Fibroblast of the aortic adventitia (primary cell): ENCODE data around the gene FRMD1. TPM values are rescaled to one million over a fixed set of nuclear protein-coding genes. Genes with fewer than 3 reads are reported as not detected.

Source experiments
- DNase-seq: peaks from one replicate; pipeline ENCODE4 v3.0.0-alpha.2; 2010; ENCODE audit warnings: low read depth
- H3K4me3 ChIP-seq: 2 replicates; pipeline ENCODE4 v1.5.1; 2011; ENCODE audit warnings: low read depth, mild to moderate bottlenecking, control low read depth, low read length, moderate library complexity
- total RNA-seq: library from RNA; depleted of rRNA; stranded (reverse); fragments of >200 nt; gene quantifications from 2 replicates; pipeline ENCODE4 v1.2.3, GENCODE V29; 2012; ENCODE audit warnings: low replicate concordance
- TF ChIP-seq, protein P1 (sequence below): IDR thresholded peaks from 2 replicates; pipeline ENCODE4 v1.5.1; 2011; ENCODE audit warnings: mild to moderate bottlenecking, low read length, control low read depth, inconsistent platforms; ENCODE audit not compliant: insufficient read depth

Gene FRMD1
- total RNA-seq, 1 donor = not detected

GRCh38 chr6:168086066-168086465 lies 7.1 kb upstream of the FRMD1 start:
- H3K4me3 ChIP-seq = no peak overlapping the region
- TF ChIP-seq, protein P1, sequence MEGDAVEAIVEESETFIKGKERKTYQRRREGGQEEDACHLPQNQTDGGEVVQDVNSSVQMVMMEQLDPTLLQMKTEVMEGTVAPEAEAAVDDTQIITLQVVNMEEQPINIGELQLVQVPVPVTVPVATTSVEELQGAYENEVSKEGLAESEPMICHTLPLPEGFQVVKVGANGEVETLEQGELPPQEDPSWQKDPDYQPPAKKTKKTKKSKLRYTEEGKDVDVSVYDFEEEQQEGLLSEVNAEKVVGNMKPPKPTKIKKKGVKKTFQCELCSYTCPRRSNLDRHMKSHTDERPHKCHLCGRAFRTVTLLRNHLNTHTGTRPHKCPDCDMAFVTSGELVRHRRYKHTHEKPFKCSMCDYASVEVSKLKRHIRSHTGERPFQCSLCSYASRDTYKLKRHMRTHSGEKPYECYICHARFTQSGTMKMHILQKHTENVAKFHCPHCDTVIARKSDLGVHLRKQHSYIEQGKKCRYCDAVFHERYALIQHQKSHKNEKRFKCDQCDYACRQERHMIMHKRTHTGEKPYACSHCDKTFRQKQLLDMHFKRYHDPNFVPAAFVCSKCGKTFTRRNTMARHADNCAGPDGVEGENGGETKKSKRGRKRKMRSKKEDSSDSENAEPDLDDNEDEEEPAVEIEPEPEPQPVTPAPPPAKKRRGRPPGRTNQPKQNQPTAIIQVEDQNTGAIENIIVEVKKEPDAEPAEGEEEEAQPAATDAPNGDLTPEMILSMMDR = no peak
- no peak for DNase-seq

DNA sequence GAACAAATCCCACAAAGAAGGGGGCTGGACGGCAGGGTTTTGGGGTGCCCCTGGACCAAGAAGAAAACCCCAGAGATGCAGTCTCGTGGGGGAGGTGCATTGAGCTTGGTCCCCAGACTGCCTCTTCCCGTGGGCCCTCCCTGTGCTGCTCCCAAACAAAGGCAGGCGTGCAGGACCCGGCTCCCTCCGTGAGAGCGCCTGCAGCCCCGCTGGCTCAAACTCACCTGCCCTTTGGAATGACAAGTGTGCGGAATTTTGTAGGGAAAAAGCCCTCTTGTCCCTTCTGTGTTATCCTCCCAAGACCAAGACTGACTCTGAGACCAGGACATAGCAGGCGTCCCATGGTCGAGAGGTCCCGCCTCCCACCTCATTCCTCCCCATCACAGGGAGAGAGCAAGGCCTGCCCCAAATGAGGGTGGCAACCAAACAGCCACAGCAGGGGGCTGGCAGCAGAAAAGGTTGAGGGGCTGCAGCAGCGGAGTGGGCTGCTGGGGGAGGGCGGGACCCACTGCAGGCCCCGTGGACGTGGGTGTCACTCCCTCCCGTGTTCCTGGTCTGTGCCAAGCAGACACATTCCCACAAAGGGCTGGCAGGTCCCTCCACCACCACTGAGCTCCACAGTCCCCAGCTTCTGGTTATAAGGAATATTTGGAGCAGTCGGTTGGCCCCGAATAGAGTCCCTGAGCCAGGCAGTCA lies 5.6 kb upstream of the FRMD1 start:
- no peak for DNase-seq
- TF ChIP-seq, protein P1 = no peak
- no peak overlapping the region for H3K4me3 ChIP-seq

DNA sequence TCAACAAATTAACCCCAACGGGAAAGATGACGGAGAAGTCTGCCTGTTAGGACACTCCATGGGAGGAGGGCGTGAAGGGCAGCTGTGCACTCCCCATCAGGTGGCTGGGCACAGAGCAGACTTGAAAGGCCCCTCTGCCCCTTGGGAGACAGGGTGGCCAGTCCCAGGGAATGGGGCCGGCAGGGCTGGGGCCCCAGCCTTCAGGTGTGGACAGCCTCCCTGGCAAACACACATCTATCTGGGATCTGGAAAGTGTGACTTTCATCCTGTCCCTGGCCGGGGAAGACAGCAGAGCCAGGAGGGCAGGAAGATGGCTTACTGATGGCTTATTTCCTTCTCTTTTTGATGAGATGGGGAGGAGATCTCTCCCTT lies 4.5 kb upstream of the FRMD1 start:
- no peak for DNase-seq
- TF ChIP-seq, protein P1 = no peak
- no peak overlapping the region for H3K4me3 ChIP-seq

DNA sequence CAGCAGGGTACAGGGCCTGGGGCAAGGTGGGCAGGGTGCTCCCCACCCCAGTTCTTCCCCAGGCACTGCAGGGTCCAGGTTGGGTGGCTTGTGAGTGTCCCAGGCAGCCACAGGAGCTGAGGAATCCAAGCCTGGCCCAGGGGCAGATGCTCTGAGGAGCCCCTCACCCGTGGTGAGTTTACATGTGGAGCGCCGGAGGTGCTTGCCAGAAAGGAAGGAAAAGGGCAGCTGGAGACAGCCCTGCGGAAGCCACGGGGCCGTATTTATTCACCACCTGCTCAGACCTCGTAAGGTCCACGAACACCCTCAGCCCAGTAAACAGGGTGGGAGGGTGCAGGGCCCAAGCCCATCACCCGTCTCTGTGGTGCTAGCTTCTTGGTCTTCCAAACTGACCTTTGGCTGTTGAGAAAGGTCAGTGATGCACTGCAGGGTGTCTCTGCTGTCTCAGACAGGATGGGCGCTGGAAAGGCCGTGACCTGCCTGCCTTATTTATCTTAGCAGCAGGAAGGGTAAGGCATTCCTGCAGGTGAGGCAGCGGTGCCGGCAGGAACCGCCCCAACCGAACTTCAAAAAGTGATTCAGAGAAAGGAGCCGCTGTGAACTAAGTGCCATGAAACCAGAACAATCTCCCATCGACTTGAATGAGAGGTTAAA lies 4.0 kb upstream of the FRMD1 start:
- DNase-seq = no peak
- TF ChIP-seq, protein P1 = no peak
- no peak overlapping the region for H3K4me3 ChIP-seq

DNA sequence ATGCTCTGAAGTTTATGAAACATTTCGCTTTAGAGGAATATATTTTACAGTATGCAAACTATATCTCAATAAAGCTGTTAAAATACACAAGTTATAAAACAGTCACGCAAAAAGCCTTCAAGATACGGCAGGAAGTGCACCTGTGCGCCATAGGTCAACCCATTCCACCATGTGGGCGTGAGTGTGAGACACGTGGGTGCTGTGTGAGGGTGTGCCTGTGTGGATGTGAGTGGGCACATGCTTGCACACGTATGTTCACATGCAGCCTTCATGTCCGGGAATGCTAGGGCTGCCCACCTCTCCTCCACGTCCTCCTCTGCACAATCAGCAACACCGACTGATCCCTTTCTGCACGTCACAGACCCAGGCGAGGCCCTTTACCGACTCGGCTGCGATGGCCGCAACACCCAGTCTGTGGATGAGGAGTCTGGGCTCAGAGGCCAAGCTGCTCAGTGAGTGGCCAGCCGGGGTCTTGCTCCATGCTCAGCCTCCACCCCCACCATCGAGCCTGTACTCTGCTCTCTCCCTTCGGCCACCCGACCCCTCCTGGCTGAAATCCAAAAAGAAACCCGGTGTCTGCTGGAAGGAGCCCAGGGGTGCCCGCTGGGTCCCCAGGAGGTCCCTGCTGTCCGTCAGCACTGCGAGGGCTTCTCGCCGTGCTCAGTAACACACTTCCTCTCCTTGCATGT lies 3.0 kb upstream of the FRMD1 start:
- DNase-seq = no peak
- TF ChIP-seq, protein P1 = no peak
- H3K4me3 ChIP-seq = no peak overlapping the region

DNA sequence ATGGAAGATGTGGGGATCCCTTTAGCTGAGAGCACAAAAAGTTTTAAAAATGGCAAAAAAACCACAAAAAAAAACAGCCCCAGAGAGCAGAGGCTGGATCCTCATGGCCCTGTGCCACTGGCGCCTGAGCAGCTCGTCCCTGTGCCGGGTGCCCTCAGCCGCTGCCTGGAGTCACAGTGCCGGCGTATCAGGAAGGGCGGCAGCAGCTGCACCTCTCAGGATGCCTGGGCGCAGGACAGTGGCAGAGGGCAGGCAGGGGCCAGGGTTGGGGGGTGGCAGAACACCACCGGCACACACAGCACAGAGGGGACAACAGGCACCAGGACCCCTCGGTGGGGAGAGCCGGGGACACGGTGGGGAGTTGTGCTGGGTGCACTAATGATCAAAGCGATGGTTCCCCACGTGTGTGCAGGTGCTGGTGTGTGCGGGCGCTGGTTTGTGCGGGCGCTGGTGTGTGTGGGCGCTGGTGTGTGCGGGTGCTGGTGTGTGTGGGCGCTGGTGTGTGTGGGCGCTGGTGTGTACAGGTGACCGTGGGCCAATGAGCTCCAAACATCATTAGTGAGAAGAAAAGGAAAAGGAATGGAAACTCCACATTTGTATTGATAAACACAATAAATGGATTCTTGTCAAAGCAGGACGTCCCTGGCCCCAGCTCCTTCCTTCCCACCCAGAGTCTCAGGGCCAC lies 1.5 kb upstream of the FRMD1 start:
- no peak overlapping the region for H3K4me3 ChIP-seq
- DNase-seq = no peak
- TF ChIP-seq, protein P1 = no peak
